H9 (cell line): ENCODE data around the gene ANK3. TPM values are rescaled to one million over a fixed set of nuclear protein-coding genes. Genes with fewer than 3 reads are reported as not detected.

ENCODE experiments used
- DNase-seq: peaks from one replicate; pipeline ENCODE4 v3.0.0-alpha.2; 2017
- H2AFZ ChIP-seq: one replicate; pipeline ENCODE4 v1.6.1; 2013; ENCODE audit warnings: mild to moderate bottlenecking, low read length, control low read depth, moderate library complexity
- H2AK5ac ChIP-seq: 2 replicates; pipeline ENCODE4 v1.6.1; 2013; ENCODE audit warnings: low read length, control low read depth, mixed read lengths; ENCODE audit not compliant: insufficient read length
- H2BK120ac ChIP-seq: one replicate; pipeline ENCODE4 v1.6.1; 2013; ENCODE audit warnings: low read depth, mild to moderate bottlenecking, low read length, control low read depth, inconsistent platforms; ENCODE audit not compliant: poor library complexity, severe bottlenecking
- H2BK12ac ChIP-seq: 2 replicates; pipeline ENCODE4 v1.6.1; 2013; ENCODE audit warnings: low read length, control low read depth, mixed read lengths, low read depth; ENCODE audit not compliant: insufficient read length
- H2BK15ac ChIP-seq: 2 replicates; pipeline ENCODE4 v1.6.1; 2013; ENCODE audit warnings: low read depth, low read length, control low read depth
- H2BK20ac ChIP-seq: one replicate; pipeline ENCODE4 v1.6.1; 2013; ENCODE audit warnings: low read depth, mild to moderate bottlenecking, low read length, control low read depth, inconsistent platforms; ENCODE audit not compliant: poor library complexity, severe bottlenecking
- H2BK5ac ChIP-seq: 2 replicates; pipeline ENCODE4 v1.6.1; 2013; ENCODE audit warnings: low read length, control low read depth, mixed read lengths; ENCODE audit not compliant: insufficient read length
- H3K14ac ChIP-seq: 2 replicates; pipeline ENCODE4 v1.6.1; 2013; ENCODE audit warnings: low read length, control low read depth; ENCODE audit not compliant: insufficient read depth
- H3K18ac ChIP-seq: 2 replicates; pipeline ENCODE4 v1.6.1; 2013; ENCODE audit warnings: low read depth, mild to moderate bottlenecking, mixed read lengths, low read length, control low read depth; ENCODE audit not compliant: insufficient read length
- H3K23ac ChIP-seq: 2 replicates; pipeline ENCODE4 v1.6.1; 2013; ENCODE audit warnings: low read length, control low read depth, mixed read lengths, low read depth; ENCODE audit not compliant: insufficient read length
- H3K23me2 ChIP-seq: 2 replicates; pipeline ENCODE4 v1.6.1; 2013; ENCODE audit warnings: low read depth, mild to moderate bottlenecking, mixed read lengths, low read length, control low read depth; ENCODE audit not compliant: insufficient read length, poor library complexity, severe bottlenecking
- H3K27ac ChIP-seq: 2 replicates; pipeline ENCODE4 v1.5.1; 2013; ENCODE audit warnings: low read length, control low read depth, mixed read lengths, low read depth; ENCODE audit not compliant: insufficient read length
- H3K27me3 ChIP-seq: 2 replicates; pipeline ENCODE4 v1.6.1; 2013; ENCODE audit warnings: low read length, control low read depth, inconsistent platforms; ENCODE audit not compliant: insufficient read depth
- H3K4ac ChIP-seq: 2 replicates; pipeline ENCODE4 v1.6.1; 2013; ENCODE audit warnings: low read depth, mild to moderate bottlenecking, control low read depth, inconsistent platforms, low read length, moderate library complexity
- H3K4me1 ChIP-seq: 2 replicates; pipeline ENCODE4 v1.6.1; 2013; ENCODE audit warnings: low read length, control low read depth, inconsistent platforms; ENCODE audit not compliant: insufficient read depth
- H3K4me2 ChIP-seq: 2 replicates; pipeline ENCODE4 v1.6.1; 2013; ENCODE audit warnings: low read length, control low read depth, mixed read lengths; ENCODE audit not compliant: insufficient read length, insufficient read depth
- H3K56ac ChIP-seq: 2 replicates; pipeline ENCODE4 v1.6.1; 2013; ENCODE audit warnings: low read depth, mild to moderate bottlenecking, mixed read lengths, low read length, control low read depth; ENCODE audit not compliant: insufficient read length
- H3K79me1 ChIP-seq: 2 replicates; pipeline ENCODE4 v1.6.1; 2013; ENCODE audit warnings: low read depth, mild to moderate bottlenecking, moderate library complexity, low read length, control low read depth, inconsistent platforms; ENCODE audit not compliant: insufficient read depth, poor library complexity, severe bottlenecking
- H3K79me2 ChIP-seq: 2 replicates; pipeline ENCODE4 v1.6.1; 2013; ENCODE audit warnings: low read length, control low read depth, inconsistent platforms; ENCODE audit not compliant: insufficient read depth
- H3K9ac ChIP-seq: 2 replicates; pipeline ENCODE4 v1.6.1; 2013; ENCODE audit warnings: low read length, control low read depth, mixed read lengths; ENCODE audit not compliant: insufficient read length; ENCODE audit errors: extremely low read depth
- H3K9me3 ChIP-seq: one replicate; pipeline ENCODE4 v1.6.1; 2013; ENCODE audit warnings: low read depth, low read length, inconsistent platforms; ENCODE audit not compliant: control insufficient read depth
- H3T11ph ChIP-seq: one replicate; pipeline ENCODE4 v1.6.1; 2013; ENCODE audit warnings: mild to moderate bottlenecking, low read length, control low read depth, inconsistent platforms
- H4K20me1 ChIP-seq: one replicate; pipeline ENCODE4 v1.6.1; 2013; ENCODE audit not compliant: control insufficient read depth, insufficient read length, insufficient read depth
- H4K5ac ChIP-seq: 2 replicates; pipeline ENCODE4 v1.6.1; 2013; ENCODE audit warnings: low read depth, mild to moderate bottlenecking, mixed read lengths, low read length, control low read depth; ENCODE audit not compliant: insufficient read length
- H4K8ac ChIP-seq: replicated peaks from 2 replicates; pipeline ENCODE4 v1.6.1; 2013; ENCODE audit warnings: low read length, control low read depth, mixed read lengths, low read depth; ENCODE audit not compliant: insufficient read length
- H4K91ac ChIP-seq: 2 replicates; pipeline ENCODE4 v1.6.1; 2013; ENCODE audit warnings: low read depth, mild to moderate bottlenecking, moderate library complexity, mixed read lengths, low read length, control low read depth; ENCODE audit not compliant: insufficient read length
- H3K27ac Mint-ChIP-seq, 3 experiments: 2 replicates in 2 of 3; 3 replicates in 1 of 3; pipeline ENCODE4 v1.8.0; 2020 to 2021; ENCODE audit warnings: mixed read lengths in 3 of 3, mild to moderate bottlenecking in 1 of 3, moderate library complexity in 1 of 3
- H3K27me3 Mint-ChIP-seq: 2 replicates; pipeline ENCODE4 v1.8.0; 2021; ENCODE audit warnings: low read depth, mild to moderate bottlenecking, moderate library complexity, mixed read lengths
- H3K36me3 Mint-ChIP-seq, 3 experiments: 2 replicates in 2 of 3; 3 replicates in 1 of 3; pipeline ENCODE4 v1.8.0; 2020 to 2021; ENCODE audit warnings: low read depth in 3 of 3, mixed read lengths in 3 of 3; ENCODE audit not compliant: insufficient read depth in 1 of 3
- H3K4me1 Mint-ChIP-seq, 2 experiments: 2 replicates each; pipeline ENCODE4 v1.8.0; 2020; ENCODE audit warnings: mixed read lengths in 2 of 2
- H3K4me3 Mint-ChIP-seq, 2 experiments: 2 replicates in 1 of 2; 3 replicates in 1 of 2; pipeline ENCODE4 v1.8.0; 2020 to 2021; ENCODE audit warnings: mild to moderate bottlenecking in 2 of 2, mixed read lengths in 2 of 2, moderate library complexity in 1 of 2
- H3K9me3 Mint-ChIP-seq, 2 experiments: 2 replicates in 1 of 2; 3 replicates in 1 of 2; pipeline ENCODE4 v1.8.0; 2020; ENCODE audit warnings: mild to moderate bottlenecking in 2 of 2, mixed read lengths in 2 of 2, moderate library complexity in 1 of 2
- WGBS: extraction: QIAGEN DNeasy Blood & Tissue Kit; methylation state at CpG from one replicate; pipeline ENCODE4 v1.1.7; 2013; ENCODE audit warnings: missing lambda C conversion rate, low lambda C conversion rate, mixed read lengths; ENCODE audit not compliant: insufficient read length; ENCODE audit errors: extremely low coverage; 5-methylcytosine and 5-hydroxymethylcytosine counted together
- total RNA-seq: library from RNA; stranded (reverse); gene quantifications from 2 replicates; pipeline ENCODE4 v1.2.1, GENCODE V29; 2021
- TF ChIP-seq, protein P1 (sequence below): fragments of 200-600 bp; sonication (generic); conservative IDR thresholded peaks from 3 replicates; pipeline ENCODE4 v1.8.0; 2021; ENCODE audit warnings: antibody characterized with exemption, mild to moderate bottlenecking

ANK3 gene
- total RNA-seq, 1 experiment from 2014 or later, result 59.6 TPM

DNA sequence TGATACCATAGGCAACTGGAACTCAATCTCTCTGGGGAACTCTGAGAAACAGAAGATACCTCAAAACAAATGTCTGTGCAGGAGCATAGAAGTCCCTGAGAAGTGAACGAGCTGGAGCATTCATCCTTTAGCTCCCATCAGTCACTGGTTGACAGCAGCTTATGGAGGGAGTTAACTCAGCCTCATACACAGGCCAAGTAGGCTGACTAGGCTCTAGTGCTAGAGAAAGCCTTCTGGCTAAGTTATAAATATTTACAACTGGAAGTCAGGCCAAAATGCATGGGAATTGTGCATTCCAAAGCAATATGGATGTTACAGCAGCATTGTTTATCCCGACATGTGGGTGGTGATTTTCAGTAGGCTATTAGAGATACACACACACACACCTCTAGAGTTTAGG is 66.5 kb downstream of the ANK3 start:
- no peak overlapping the region for H4K91ac ChIP-seq
- WGBS, result no CpG with 5 or more reads among the region's 2 CpGs
- Mint-ChIP-seq H3K9me3 (peaks cover 0 to 2% of the 10 kb centered on the region in 2 experiments; a peak in 1 of 5 replicates), H3K27me3 (no peaks in the 10 kb centered on the region), H3K4me1 (peaks cover 8 to 10% of the 10 kb centered on the region in 2 experiments), H3K36me3 (no peaks in the 10 kb centered on the region), H3K27ac (no peak overlapping the region), H3K4me3 (no peak overlapping the region)
- H2BK20ac ChIP-seq, result no peak overlapping the region
- no peak overlapping the region for H3K9ac ChIP-seq
- H3K56ac ChIP-seq, result no peak overlapping the region
- H3K23ac ChIP-seq, result no peak overlapping the region
- no peak for DNase-seq
- no peak overlapping the region for H3T11ph ChIP-seq
- H3K23me2 ChIP-seq, result no peaks in the 10 kb centered on the region
- H3K4ac ChIP-seq, result no peak overlapping the region
- no peaks in the 10 kb centered on the region for H3K79me1 ChIP-seq
- H2AK5ac ChIP-seq, result no peak overlapping the region
- no peak overlapping the region for H2BK15ac ChIP-seq
- TF ChIP-seq, protein P1, sequence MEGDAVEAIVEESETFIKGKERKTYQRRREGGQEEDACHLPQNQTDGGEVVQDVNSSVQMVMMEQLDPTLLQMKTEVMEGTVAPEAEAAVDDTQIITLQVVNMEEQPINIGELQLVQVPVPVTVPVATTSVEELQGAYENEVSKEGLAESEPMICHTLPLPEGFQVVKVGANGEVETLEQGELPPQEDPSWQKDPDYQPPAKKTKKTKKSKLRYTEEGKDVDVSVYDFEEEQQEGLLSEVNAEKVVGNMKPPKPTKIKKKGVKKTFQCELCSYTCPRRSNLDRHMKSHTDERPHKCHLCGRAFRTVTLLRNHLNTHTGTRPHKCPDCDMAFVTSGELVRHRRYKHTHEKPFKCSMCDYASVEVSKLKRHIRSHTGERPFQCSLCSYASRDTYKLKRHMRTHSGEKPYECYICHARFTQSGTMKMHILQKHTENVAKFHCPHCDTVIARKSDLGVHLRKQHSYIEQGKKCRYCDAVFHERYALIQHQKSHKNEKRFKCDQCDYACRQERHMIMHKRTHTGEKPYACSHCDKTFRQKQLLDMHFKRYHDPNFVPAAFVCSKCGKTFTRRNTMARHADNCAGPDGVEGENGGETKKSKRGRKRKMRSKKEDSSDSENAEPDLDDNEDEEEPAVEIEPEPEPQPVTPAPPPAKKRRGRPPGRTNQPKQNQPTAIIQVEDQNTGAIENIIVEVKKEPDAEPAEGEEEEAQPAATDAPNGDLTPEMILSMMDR, result no peak
- H3K18ac ChIP-seq, result no peak overlapping the region
- no peaks in the 10 kb centered on the region for H3K79me2 ChIP-seq
- no peak overlapping the region for H2BK5ac ChIP-seq
- H4K5ac ChIP-seq, result no peak overlapping the region
- H3K4me2 ChIP-seq, result no peak overlapping the region
- H4K20me1 ChIP-seq, result no peaks in the 10 kb centered on the region
- H2BK12ac ChIP-seq, result no peak overlapping the region
- H3K9me3 ChIP-seq, result no peaks in the 10 kb centered on the region
- no peaks in the 10 kb centered on the region; the same call in 1 of the 2 replicates for H3K4me1 ChIP-seq
- no peak overlapping the region for H4K8ac ChIP-seq
- no peak overlapping the region for H2AFZ ChIP-seq
- H2BK120ac ChIP-seq, result no peak overlapping the region
- H3K27me3 ChIP-seq, result no peaks in the 10 kb centered on the region
- no peak overlapping the region for H3K27ac ChIP-seq
- no peak overlapping the region for H3K14ac ChIP-seq
